NCI-H1694 treated with DMSO at 0.1 percent for 48 hours (cell line): ENCODE measurements around the gene ARHGAP28.
"Not testable (repeated sequence)": the region's sequence is repeated elsewhere in the genome, so short reads cannot be mapped to it uniquely, and the experiment has no call there.

Experiments
- DNase-seq: peaks from one replicate; lab custom pipeline; 2025; lab: John Stamatoyannopoulos, UW

ARHGAP28 gene

DNA sequence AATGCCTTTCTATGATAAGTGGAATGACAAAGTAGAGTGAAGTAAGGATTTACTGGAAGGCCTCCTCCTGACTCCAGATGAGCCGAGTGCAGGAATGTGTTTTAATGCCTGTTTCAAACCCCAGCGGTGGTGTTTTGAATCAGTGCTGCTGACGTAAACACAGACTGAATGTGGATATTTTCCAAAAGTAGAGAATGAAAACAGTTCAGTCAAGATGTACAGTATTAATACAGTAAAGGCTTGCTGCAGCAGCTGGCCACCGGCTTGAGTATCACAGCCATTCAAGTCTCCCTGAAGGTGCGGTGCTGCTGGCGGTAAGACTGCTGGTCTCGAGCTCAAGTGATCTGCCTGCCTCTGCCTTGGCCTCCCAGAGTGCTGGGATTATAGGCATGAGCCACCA is 46.7 kb downstream of the ARHGAP28 start:
- DNase-seq, result no peak

- DNase-seq, result no peak
Measured at GRCh38 chr18:6777509-6777908, 48.0 kb downstream of the ARHGAP28 start.

GRCh38 chr18:6778459-6779247 is 49.1 kb downstream of the ARHGAP28 start:
- DNase-seq, result no peak

DNA sequence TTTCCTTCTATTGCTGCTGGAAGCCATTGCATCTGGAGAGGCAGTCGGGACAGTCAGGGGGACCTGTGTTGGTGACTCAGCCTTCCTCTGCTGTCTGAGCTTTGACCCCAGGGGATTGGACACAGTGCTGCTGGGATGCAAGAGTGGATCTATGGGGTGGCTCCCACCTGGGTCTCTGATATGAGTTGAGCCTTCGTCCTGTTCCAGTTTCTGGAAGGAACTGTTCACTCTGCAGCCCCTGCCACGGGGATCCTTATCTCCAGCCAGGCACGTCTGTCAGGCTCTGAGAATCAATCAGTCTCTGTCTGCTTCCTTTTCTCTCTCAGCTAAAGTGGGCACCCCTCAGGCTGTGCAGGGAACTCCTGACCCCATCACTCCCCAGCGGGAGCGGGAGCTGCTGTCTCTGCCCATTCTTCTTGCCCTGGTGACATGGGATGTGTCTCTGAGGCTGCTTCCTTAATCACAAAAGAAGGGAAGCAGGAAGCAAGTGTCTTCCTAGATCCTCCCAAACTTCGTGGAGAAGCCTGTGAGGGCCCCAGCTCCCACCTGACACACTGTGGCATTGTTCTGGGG is 51.7 kb downstream of the ARHGAP28 start:
- DNase-seq, result no peak

GRCh38 chr18:6781796-6782195 is 52.3 kb downstream of the ARHGAP28 start:
- DNase-seq, result no peak

GRCh38 chr18:6782861-6783260 is 53.3 kb downstream of the ARHGAP28 start:
- DNase-seq, result no peak

DNA sequence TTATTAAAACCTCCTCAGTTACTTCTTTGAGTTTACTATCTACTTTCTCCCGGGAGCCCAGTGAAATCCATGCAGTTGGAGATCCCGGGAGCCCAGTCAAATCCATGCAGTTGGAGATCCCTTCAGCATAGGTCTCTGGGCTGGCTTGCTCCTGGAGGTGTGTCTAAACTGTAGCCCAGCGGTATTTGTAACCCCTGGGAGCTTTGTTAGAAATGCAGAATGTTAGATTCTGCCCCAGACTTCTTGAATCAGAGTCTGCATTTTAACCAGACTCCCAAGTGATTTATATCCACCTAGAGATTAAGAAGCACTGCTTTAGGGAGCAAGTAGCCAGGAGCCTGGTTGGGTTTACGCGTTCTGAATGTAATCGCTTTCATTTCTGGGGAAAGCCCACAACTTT is 54.5 kb downstream of the ARHGAP28 start:
- DNase-seq, result no peak

DNA sequence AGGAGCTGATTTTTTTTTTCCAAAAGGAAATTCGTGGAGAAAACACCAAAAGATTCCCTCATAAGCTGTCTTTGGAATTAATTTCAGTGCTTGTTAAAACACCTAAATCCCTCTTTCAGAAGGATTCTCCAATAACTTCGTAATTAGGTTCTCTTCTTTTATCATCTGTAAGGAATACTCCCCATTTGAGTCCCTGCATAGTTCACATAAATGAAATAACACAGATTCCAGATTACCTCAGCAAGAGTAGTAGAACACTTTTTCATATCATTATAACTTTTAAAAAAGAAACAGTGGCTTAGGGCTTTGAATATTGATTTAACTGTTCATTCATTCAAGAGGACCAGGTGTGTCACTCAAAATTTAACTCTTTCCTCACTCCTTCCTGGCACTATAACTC is 55.5 kb downstream of the ARHGAP28 start:
- DNase-seq, result no peak

- DNase-seq, result no peak
Measured at GRCh38 chr18:6785411-6785810, 55.9 kb downstream of the ARHGAP28 start.

DNA sequence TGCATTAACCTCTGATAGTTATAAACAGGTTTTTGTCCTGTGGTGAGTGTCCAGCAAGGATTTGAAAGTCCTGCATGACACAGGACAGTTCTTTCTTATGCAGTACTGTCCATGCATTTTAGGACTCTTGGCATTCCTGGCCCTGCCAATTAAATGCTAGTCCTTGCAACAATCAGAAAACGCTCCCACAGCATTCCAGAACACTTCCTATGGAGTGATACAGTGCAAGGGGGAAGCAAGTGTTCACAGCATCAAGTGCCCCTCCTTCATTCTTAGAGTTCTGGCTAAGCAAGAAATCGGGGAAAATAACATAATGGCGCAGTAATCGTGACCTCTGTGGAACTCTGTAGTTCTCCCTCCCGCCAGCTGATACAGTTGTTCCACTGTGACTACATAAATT is 62.9 kb downstream of the ARHGAP28 start:
- DNase-seq, result no peak

DNA sequence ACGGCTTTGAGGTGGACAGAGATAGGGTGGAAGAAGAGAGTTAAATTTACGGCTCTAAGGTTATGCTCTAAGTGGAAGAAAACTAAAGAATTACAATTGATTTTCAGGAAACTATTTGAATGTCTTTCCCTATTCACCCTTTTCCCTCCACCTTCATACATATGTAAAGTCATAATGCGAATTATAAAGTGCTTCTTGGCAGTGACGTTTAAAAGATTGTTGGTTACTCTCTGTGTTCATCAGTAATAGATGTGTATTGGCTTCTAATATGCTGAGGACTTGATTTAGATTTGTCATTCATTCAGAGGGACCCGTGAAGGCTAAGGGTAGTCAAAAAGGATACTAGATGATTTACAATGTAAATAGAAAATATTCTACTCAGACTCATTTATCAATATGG is 63.9 kb downstream of the ARHGAP28 start:
- DNase-seq, result no peak

- DNase-seq, result no peak
Measured at GRCh38 chr18:6793986-6794385, 64.5 kb downstream of the ARHGAP28 start.

GRCh38 chr18:6795307-6795706 is 65.8 kb downstream of the ARHGAP28 start:
- DNase-seq, result no peak

- DNase-seq, result no peak
Measured at GRCh38 chr18:6796511-6796910, 67.0 kb downstream of the ARHGAP28 start.

- no peak for DNase-seq
Measured at GRCh38 chr18:6797171-6797570, 67.7 kb downstream of the ARHGAP28 start.

GRCh38 chr18:6798896-6799295 is 69.4 kb downstream of the ARHGAP28 start:
- no peak for DNase-seq

DNA sequence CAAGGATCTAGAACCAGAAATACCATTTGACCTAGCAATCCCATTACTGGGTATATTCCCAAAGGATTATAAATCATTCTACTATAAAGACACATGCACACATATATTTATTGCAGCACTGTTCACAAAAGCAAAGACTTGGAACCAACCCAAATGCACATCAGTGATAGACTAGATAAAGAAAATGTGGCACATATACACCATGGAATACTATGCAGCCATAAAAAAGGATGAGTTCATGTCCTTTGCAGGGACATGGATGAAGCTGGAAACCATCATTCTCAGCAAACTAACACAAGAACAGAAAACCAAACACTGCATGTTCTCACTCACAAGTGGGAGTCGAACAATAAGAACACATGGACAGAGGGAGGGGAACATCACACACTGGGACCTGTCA is 70.8 kb downstream of the ARHGAP28 start:
- DNase-seq, result not testable (repeated sequence)

DNA sequence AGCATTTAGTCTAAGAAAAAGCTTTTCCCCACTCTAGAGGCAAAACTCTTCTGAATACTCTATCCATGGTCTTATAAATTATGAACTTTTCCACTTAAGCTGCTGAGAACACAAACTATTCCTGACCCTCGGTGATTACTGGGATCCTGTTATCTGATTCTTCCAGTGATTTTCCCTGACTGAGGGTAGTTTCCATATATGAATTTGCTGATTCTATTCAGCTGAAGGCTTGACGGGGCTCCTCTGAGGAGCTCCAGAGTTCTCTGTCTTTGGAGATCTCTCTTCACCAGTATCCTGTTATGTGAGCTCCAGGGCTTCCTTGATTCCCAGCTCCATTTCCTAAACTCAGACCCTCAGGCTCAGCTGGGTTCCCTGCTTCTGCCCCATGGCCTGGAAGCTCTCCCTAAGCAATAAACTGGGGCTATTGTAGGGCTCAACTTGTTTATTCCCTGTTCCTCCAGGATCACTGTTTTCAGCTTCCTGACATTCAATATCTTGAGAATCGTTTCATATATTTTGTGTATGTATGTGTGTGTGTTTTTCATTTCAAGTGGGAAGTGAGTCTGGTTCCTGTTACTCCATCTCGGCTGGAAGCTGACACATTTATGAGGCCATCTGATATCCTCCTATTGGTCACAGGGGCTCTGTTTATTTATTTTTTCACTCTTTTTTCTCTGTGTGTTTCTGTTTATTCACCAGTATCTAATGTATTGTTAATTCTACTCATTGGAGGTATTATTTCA is 78.2 kb downstream of the ARHGAP28 start:
- DNase-seq, result no peak

DNA sequence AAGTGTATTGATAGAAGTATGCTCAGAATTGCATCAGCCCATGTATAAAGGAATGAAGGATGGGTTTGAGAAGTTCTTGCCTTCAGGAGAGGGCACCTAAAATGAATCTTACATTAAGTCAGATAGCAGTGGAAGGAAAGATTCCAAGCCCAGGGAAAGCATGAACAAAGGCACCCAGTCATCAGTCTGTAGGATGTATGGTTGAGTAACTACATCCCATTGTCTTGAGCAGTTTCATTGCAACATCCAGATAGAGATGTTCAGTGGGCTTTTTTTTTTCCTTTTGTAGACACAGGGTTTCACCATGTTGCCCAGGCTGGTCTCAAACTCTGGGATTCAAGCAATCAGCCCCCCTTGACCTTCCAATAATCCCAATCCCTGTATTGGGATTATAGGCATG is 80.7 kb downstream of the ARHGAP28 start:
- DNase-seq, result no peak

DNA sequence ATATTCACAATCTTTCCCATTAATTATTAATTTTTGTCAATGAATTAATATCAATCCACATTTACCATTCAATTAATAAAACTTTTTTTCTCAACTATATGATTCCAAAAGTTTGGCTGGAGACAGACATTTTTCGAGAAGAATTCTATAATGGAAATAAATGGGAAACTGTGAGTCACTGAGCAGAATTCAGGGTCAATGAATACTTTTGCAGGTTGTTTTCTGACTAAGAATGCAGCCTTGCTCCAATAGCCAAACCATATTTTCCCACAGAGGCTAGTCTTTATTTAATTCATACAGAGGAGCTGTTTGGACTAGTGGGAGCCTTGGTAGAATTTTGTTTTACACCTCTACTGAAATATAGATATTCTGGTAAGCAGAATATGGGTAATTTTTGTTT is 82.3 kb downstream of the ARHGAP28 start:
- no peak for DNase-seq

- no peak for DNase-seq
Measured at GRCh38 chr18:6814882-6815425, 85.4 kb downstream of the ARHGAP28 start.

GRCh38 chr18:6816154-6816553 is 86.6 kb downstream of the ARHGAP28 start:
- no peak for DNase-seq

DNA sequence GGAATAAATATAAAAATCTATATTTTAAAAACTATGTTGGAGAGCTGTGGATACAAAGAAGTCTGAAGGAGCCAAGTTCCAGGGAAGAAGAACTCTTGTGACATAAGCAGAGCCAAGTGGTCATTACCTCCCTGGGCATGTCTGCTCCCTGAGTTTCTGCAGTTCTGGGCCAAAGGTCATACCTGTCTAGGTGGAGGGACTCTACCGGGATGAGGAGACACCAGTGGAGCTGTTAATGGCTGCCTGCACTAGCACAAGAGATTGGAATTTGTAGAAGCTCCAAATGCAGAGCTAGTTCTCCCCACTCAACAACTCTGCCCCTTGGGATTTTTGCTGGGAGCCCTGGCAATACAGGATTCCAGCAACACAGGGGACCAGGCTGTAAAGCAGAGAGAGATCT is 89.8 kb downstream of the ARHGAP28 start:
- no peak for DNase-seq
